ENCODE measurements around the gene RSBN1.
"Not testable (repeated sequence)": the region's sequence is repeated elsewhere in the genome, so short reads cannot be mapped to it uniquely, and the experiment has no call there.

GRCh38 chr1:113753333-113753732 lies 58.9 kb downstream of the RSBN1 start:
- TF ChIP-seq CTCF (IDR thresholded peaks at IDR 0.05); ZFX (IDR thresholded peaks at IDR 0.05; ENCODE audit: borderline replicate concordance): not testable (repeated sequence)
